GM12878 (cell line): ENCODE results near the gene ACTG1. TPM values are rescaled to one million over a fixed set of nuclear protein-coding genes. Genes with fewer than 3 reads are reported as not detected.

Experiments
- ATAC-seq: fragments of 200-7000 bp; cut with Tn5 transposase; 3 replicates; pipeline ENCODE4 v1.9.1; 2020; ENCODE audit warnings: mild to moderate bottlenecking, moderate library complexity
- BruUV-seq: library from RNA; stranded (reverse); fragments of 400-500 nt; replicated peaks from 2 replicates; lab custom pipeline; 2021; lab: Mats Ljungman, UMichigan
- CTCF ChIA-PET: fragments of 300-600 bp; sonication (Branson Sonifier 250); formaldehyde crosslinking; extraction: SDS; loops from one replicate; lab custom pipeline; 2021; ENCODE audit warnings: inconsistent platforms; lab: Yijun Ruan, JAX
- POLR2A ChIA-PET: fragments of 350-600 bp; formaldehyde crosslinking; extraction: SDS; loops from one replicate; lab custom pipeline; 2021; ENCODE audit warnings: inconsistent platforms; lab: Charles Lee
- RAD21 ChIA-PET: fragments of 300-600 bp; sonication (Branson Sonifier 250); formaldehyde crosslinking; loops from one replicate; lab custom pipeline; 2023; ENCODE audit warnings: antibody characterized with exemption; ENCODE audit not compliant: unreplicated experiment; lab: Charles Lee
- SMC1A ChIA-PET: fragments of 300-600 bp; sonication (Branson Sonifier 250); formaldehyde crosslinking; loops from one replicate; lab custom pipeline; 2023; ENCODE audit not compliant: unreplicated experiment, uncharacterized antibody; lab: Charles Lee
- DNase-seq: peaks from one replicate; pipeline ENCODE4 v3.0.0-alpha.2; 2011; ENCODE audit warnings: low read depth, low spot score
- FAIRE-seq: peaks from 3 replicates; lab custom pipeline; 2011; peaks lifted over from hg19 to GRCh38; lab: Jason Lieb, UNC
- H2AFZ ChIP-seq: 2 replicates; pipeline ENCODE4 v1.6.0; 2011; ENCODE audit warnings: low read depth, low read length, control low read depth; ENCODE audit not compliant: control insufficient read depth
- H3K27ac ChIP-seq: 2 replicates; pipeline ENCODE4 v1.5.1; 2011; ENCODE audit warnings: control low read depth; ENCODE audit not compliant: control insufficient read depth, insufficient read depth
- H3K27me3 ChIP-seq, 2 experiments: replicated peaks in 1 of 2; 2 replicates each; pipeline versions ENCODE4 v1.6.0 to v1.6.1; 2011; ENCODE audit warnings: low read length in 1 of 2; ENCODE audit not compliant: control insufficient read depth in 2 of 2, insufficient read depth in 2 of 2
- H3K36me3 ChIP-seq, 2 experiments: 2 replicates each; pipeline ENCODE4 v1.5.1; 2011; ENCODE audit warnings: low read length in 1 of 2; ENCODE audit not compliant: control insufficient read depth in 2 of 2, insufficient read depth in 2 of 2
- H3K4me1 ChIP-seq: 2 replicates; pipeline ENCODE4 v1.6.1; 2011; ENCODE audit warnings: mild to moderate bottlenecking, low read length, moderate library complexity, mixed read lengths; ENCODE audit not compliant: control insufficient read depth, insufficient read depth
- H3K4me2 ChIP-seq: 2 replicates; pipeline ENCODE4 v1.6.0; 2011; ENCODE audit warnings: control low read depth; ENCODE audit not compliant: control insufficient read depth, insufficient read depth
- H3K4me3 ChIP-seq: fragments of 200-600 bp; sonication (generic); 2 replicates; pipeline ENCODE4 v1.5.1; 2016
- H3K79me2 ChIP-seq: 2 replicates; pipeline ENCODE4 v1.6.0; 2011; ENCODE audit warnings: low read length; ENCODE audit not compliant: control insufficient read depth, insufficient read depth
- H3K9ac ChIP-seq: 2 replicates; pipeline ENCODE4 v1.8.0; 2011; ENCODE audit warnings: low read length, control low read depth, mixed read lengths; ENCODE audit not compliant: control insufficient read depth, insufficient read depth
- H3K9me3 ChIP-seq: replicated peaks from 3 replicates; pipeline ENCODE4 v1.5.1; 2011; ENCODE audit warnings: mild to moderate bottlenecking, low read length; ENCODE audit not compliant: control insufficient read depth, insufficient read depth
- H4K20me1 ChIP-seq: 2 replicates; pipeline ENCODE4 v1.6.0; 2011; ENCODE audit not compliant: control insufficient read depth, insufficient read depth
- ATF7 ChIP-seq: fragments of 450-650 bp; IDR thresholded peaks from 2 replicates; pipeline ENCODE4 v1.6.1; 2016; ENCODE audit warnings: low read depth, mild to moderate bottlenecking
- BCLAF1 ChIP-seq: fragments of 450-650 bp; IDR thresholded peaks from 2 replicates; pipeline ENCODE4 v1.6.1; 2017; ENCODE audit warnings: antibody characterized with exemption, mild to moderate bottlenecking, moderate library complexity
- BHLHE40 ChIP-seq, 2 experiments: fragments of 450-650 bp in 1 of 2; IDR thresholded peaks; 2 replicates each; pipeline ENCODE4 v1.6.1; 2011 to 2017; ENCODE audit warnings: low read depth in 2 of 2, borderline replicate concordance in 1 of 2, improper control_type of control experiment in 1 of 2, low read length in 1 of 2, mild to moderate bottlenecking in 1 of 2
- ELK1 ChIP-seq: IDR thresholded peaks from 2 replicates; pipeline ENCODE4 v1.6.1; 2012; ENCODE audit warnings: low read depth, low read length, improper control_type of control experiment
- JUNB ChIP-seq: IDR thresholded peaks from 2 replicates; pipeline ENCODE4 v1.6.1; 2016; ENCODE audit warnings: antibody characterized with exemption, mild to moderate bottlenecking
- LARP7 ChIP-seq: fragments of 450-650 bp; IDR thresholded peaks from 2 replicates; pipeline ENCODE4 v1.6.1; 2017; ENCODE audit warnings: mild to moderate bottlenecking
- MLLT1 ChIP-seq: fragments of 450-650 bp; IDR thresholded peaks from 2 replicates; pipeline ENCODE4 v1.6.1; 2016; ENCODE audit warnings: mild to moderate bottlenecking
- MTA3 ChIP-seq: IDR thresholded peaks from 2 replicates; pipeline ENCODE4 v1.6.1; 2012; ENCODE audit warnings: low read length, inconsistent platforms, borderline replicate concordance
- NFIC ChIP-seq: IDR thresholded peaks from 2 replicates; pipeline ENCODE4 v1.6.1; 2012; ENCODE audit warnings: low read depth, mild to moderate bottlenecking, inconsistent platforms, low read length, moderate library complexity
- NR2C1 ChIP-seq: fragments of 450-650 bp; IDR thresholded peaks from 2 replicates; pipeline ENCODE4 v1.6.1; 2017; ENCODE audit warnings: antibody characterized with exemption, mild to moderate bottlenecking, moderate library complexity
- PAX8 ChIP-seq: fragments of 450-650 bp; IDR thresholded peaks from 2 replicates; pipeline ENCODE4 v1.6.1; 2017; ENCODE audit warnings: mild to moderate bottlenecking, moderate library complexity
- POLR2AphosphoS5 ChIP-seq: IDR thresholded peaks from 2 replicates; pipeline ENCODE4 v1.6.1; 2011; ENCODE audit warnings: mild to moderate bottlenecking, low read length, inconsistent platforms
- RCOR1 ChIP-seq: conservative IDR thresholded peaks from 2 replicates; pipeline ENCODE4 v1.6.1; 2012; ENCODE audit warnings: low read depth, low read length, improper control_type of control experiment
- SMAD1 ChIP-seq: fragments of 450-650 bp; IDR thresholded peaks from 2 replicates; pipeline ENCODE4 v1.6.1; 2018; ENCODE audit warnings: mild to moderate bottlenecking, low read depth; ENCODE audit not compliant: partially characterized antibody
- ZZZ3 ChIP-seq: IDR thresholded peaks from 2 replicates; pipeline ENCODE4 v1.6.1; 2011; ENCODE audit warnings: low read depth; ENCODE audit not compliant: control insufficient read depth, insufficient read length
- WGBS: methylation state at CpG from one replicate; pipeline ENCODE4 v1.1.6; 2016; ENCODE audit warnings: low lambda C conversion rate; ENCODE audit not compliant: insufficient replicate concordance, insufficient coverage; ENCODE audit errors: missing lambda C conversion rate; 5-methylcytosine and 5-hydroxymethylcytosine counted together
- in situ Hi-C: fragments of 300-500 bp; cut with MboI; formaldehyde crosslinking; loops from 9 replicates; pipeline ENCODE4 v1.14.3; 2018; ENCODE audit warnings: mixed read lengths
- intact Hi-C: fragments of 100-400 bp; cut with micrococcal nuclease; formaldehyde crosslinking; loops from one replicate; pipeline ENCODE4 v1.14.2; 2022; ENCODE audit not compliant: unreplicated experiment
- polyA plus RNA-seq, 11 experiments: library from polyadenylated mRNA; depleted of rRNA in 4 of 11; unstranded in 6 of 11; stranded (reverse) in 5 of 11; fragments of >200 nt; fragmentation: Nextera tagmentation in 4 of 11; fragmentation: Illumina TruSeq in 1 of 11; extraction: Ambion mirVana in 4 of 11; extraction: Trizol in 1 of 11; gene quantifications; 1 replicate in 1 of 11; 2 replicates in 10 of 11; pipeline versions ENCODE4 v1.2.1 to v1.2.3, GENCODE V29; 2011 to 2016; ENCODE audit warnings: inconsistent platforms in 2 of 11, missing spikeins in 2 of 11, low read depth in 1 of 11
- total RNA-seq, 4 experiments: library from RNA; depleted of rRNA in 3 of 4; stranded (reverse); fragments of >200 nt in 3 of 4; fragmentation: Illumina TruSeq in 1 of 4; extraction: Trizol in 1 of 4; gene quantifications; 2 replicates each; pipeline versions ENCODE4 v1.2.1 to v1.2.3, GENCODE V29; 2013 to 2021

The ACTG1 gene
- total and polyA plus RNA-seq, 10 of the 15 experiments (the other 5 are each of a cell fraction or from before 2014, with no cell fraction given) = 810 to 6,105 (median 3,650) TPM

GRCh38 chr17:81463506-81463905, 49.1 kb downstream of the ACTG1 start (continued):
- TF ChIP-seq ELK1 (no peak), MTA3 (no peak), BHLHE40 (IDR thresholded peaks at IDR 0.05; ENCODE audit: borderline replicate concordance in 1 of 2, low read depth in 2 of 2, low read length in 1 of 2) (no peak), PAX8 (no peak), NR2C1 (no peak)

- no TSS peak for BruUV-seq
- Histone ChIP-seq H3K9ac (no peak overlapping the region), H3K27me3 (no peaks in the 10 kb centered on the region; a peak in 1 of 4 replicates), H3K4me2 (no peak overlapping the region), H3K4me3 (no peak overlapping the region), H3K9me3 (no peaks in the 10 kb centered on the region), H4K20me1 (no peaks in the 10 kb centered on the region), H3K27ac (no peak overlapping the region), H3K79me2 (no peaks in the 10 kb centered on the region), H3K36me3 (no peaks in the 10 kb centered on the region), H2AFZ (no peak overlapping the region), H3K4me1 (no peaks in the 10 kb centered on the region)
- CTCF ChIA-PET = no interaction called here
- ATAC-seq = no peak
- in situ Hi-C loops (no loop called here), intact Hi-C loops (no loop called here)
- no peak for DNase-seq
- RAD21 ChIA-PET = no interaction called here
- FAIRE-seq = no peak
- WGBS = 60% methylated on average over 29 of the region's 33 CpGs
- SMC1A ChIA-PET = no interaction called here
- POLR2A ChIA-PET = no interaction called here
- TF ChIP-seq RCOR1 = no peak
- TF ChIP-seq SMAD1 = no peak
- no peak for TF ChIP-seq MLLT1
- TF ChIP-seq BCLAF1 = no peak
- TF ChIP-seq ZZZ3 = no peak
- no peak for TF ChIP-seq NFIC
- no peak for TF ChIP-seq JUNB
- no peak for TF ChIP-seq POLR2AphosphoS5
- no peak for TF ChIP-seq ATF7
- TF ChIP-seq LARP7 = no peak
Observed at GRCh38 chr17:81462506-81463125, 50.0 kb downstream of the ACTG1 start.
